ENCODE measurements around the gene TASOR2. TPM values are rescaled to one million over a fixed set of nuclear protein-coding genes. Genes with fewer than 3 reads are reported as not detected.

Gene TASOR2
- 59.6 and 67.0 TPM in 2 replicates for total RNA-seq
- long read RNA-seq, partial matches to known transcripts: 27 of 30 reads
- long read RNA-seq, other reads (novel, unspliced or antisense): 3 of 30 reads

GRCh38 chr10:5684318-5684970, at the start of gene TASOR2:
TASOR2 (plus strand) TSS chr10:5684838; CDS start chr10:5720643, 35,805 bp downstream.
- H3K27ac Mint-ChIP-seq (ENCODE audit: unreplicated experiment): peak within 1 kb of the TSS; percentile 93
- peaks cover 14% of the 10 kb centered on the region for H3K27me3 Mint-ChIP-seq (ENCODE audit: unreplicated experiment)
- TF ChIP-seq CTCF (IDR thresholded peaks at IDR 0.05): no peak
- no peaks in the 10 kb centered on the region for H3K9me3 Mint-ChIP-seq (ENCODE audit: unreplicated experiment)
- no peaks in the 10 kb centered on the region for H3K36me3 Mint-ChIP-seq (ENCODE audit: unreplicated experiment)
- H3K4me1 Mint-ChIP-seq (ENCODE audit: unreplicated experiment): peaks cover 24% of the 10 kb centered on the region
- peak within 1 kb of the TSS; percentile 95 for H3K4me3 Mint-ChIP-seq (ENCODE audit: unreplicated experiment)
- DNase-seq (ENCODE audit: extremely low spot score, unreplicated experiment): peak; percentile 99

GRCh38 chr10:5634918-5635317, 49.7 kb upstream of the TASOR2 start:
- H3K9me3 Mint-ChIP-seq (ENCODE audit: unreplicated experiment): no peaks in the 10 kb centered on the region
- no peak for DNase-seq (ENCODE audit: extremely low spot score, unreplicated experiment)
- TF ChIP-seq CTCF (IDR thresholded peaks at IDR 0.05): no peak
- no peaks in the 10 kb centered on the region for H3K27me3 Mint-ChIP-seq (ENCODE audit: unreplicated experiment)
- H3K27ac Mint-ChIP-seq (ENCODE audit: unreplicated experiment): no peak overlapping the region
- no peak overlapping the region for H3K4me3 Mint-ChIP-seq (ENCODE audit: unreplicated experiment)
- H3K4me1 Mint-ChIP-seq (ENCODE audit: unreplicated experiment): no peaks in the 10 kb centered on the region
- peaks cover 6% of the 10 kb centered on the region for H3K36me3 Mint-ChIP-seq (ENCODE audit: unreplicated experiment)

DNA sequence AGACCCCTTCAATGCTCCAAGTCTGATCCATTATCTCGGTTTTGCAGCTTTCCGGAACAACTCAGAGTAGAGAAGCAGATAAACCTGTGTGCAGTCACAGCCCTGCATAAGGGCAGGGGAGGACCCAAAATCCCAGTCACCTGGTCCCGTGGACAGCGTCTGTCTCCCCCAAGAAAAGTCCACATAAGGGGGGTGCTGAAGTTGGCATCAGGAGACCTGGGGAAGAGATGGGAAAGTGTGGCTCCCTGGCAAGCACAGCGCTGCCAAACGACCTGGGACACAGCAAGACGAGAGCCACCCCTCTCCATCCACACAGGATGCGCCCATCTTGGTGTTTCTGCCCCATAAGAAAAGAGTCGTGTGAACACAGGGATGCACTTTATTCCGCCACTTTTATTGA, 46.1 kb upstream of the TASOR2 start:
- Mint-ChIP-seq H3K27me3 (ENCODE audit: unreplicated experiment) (no peaks in the 10 kb centered on the region), H3K36me3 (ENCODE audit: unreplicated experiment) (peaks cover 25% of the 10 kb centered on the region), H3K4me1 (ENCODE audit: unreplicated experiment) (peaks cover 2% of the 10 kb centered on the region), H3K27ac (ENCODE audit: unreplicated experiment) (no peak overlapping the region), H3K9me3 (ENCODE audit: unreplicated experiment) (no peaks in the 10 kb centered on the region), H3K4me3 (ENCODE audit: unreplicated experiment) (no peak overlapping the region)
- no peak for DNase-seq (ENCODE audit: extremely low spot score, unreplicated experiment)
- TF ChIP-seq CTCF (IDR thresholded peaks at IDR 0.05): no peak

DNA sequence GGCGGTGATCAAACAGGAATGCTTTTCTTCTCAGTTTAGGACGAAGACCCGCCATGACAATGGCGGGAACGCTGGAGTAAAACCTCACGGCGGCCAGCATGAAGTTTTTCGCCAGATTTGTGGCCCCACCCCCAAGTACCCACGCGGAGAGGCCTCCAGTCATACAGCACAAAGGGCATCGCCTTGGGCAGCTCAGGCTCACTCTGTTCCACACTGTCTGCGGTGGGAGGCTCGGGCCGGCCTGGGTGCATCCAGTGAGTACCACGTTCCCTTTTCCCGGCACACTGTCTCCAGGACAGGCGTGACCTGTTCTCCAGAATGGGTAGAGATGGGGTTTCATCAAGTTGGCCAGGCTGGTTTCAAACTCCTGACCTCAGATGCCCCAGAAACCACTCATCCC, 45.6 kb upstream of the TASOR2 start:
- H3K27me3 Mint-ChIP-seq (ENCODE audit: unreplicated experiment): no peaks in the 10 kb centered on the region
- H3K4me3 Mint-ChIP-seq (ENCODE audit: unreplicated experiment): no peak overlapping the region
- DNase-seq (ENCODE audit: extremely low spot score, unreplicated experiment): no peak
- H3K27ac Mint-ChIP-seq (ENCODE audit: unreplicated experiment): no peak overlapping the region
- H3K9me3 Mint-ChIP-seq (ENCODE audit: unreplicated experiment): no peaks in the 10 kb centered on the region
- H3K36me3 Mint-ChIP-seq (ENCODE audit: unreplicated experiment): peaks cover 31% of the 10 kb centered on the region
- peaks cover 4% of the 10 kb centered on the region for H3K4me1 Mint-ChIP-seq (ENCODE audit: unreplicated experiment)
- TF ChIP-seq CTCF (IDR thresholded peaks at IDR 0.05): no peak

GRCh38 chr10:5640036-5640435, 44.6 kb upstream of the TASOR2 start:
- peaks cover 4% of the 10 kb centered on the region for H3K4me1 Mint-ChIP-seq (ENCODE audit: unreplicated experiment)
- H3K36me3 Mint-ChIP-seq (ENCODE audit: unreplicated experiment): peaks cover 33% of the 10 kb centered on the region
- H3K9me3 Mint-ChIP-seq (ENCODE audit: unreplicated experiment): no peaks in the 10 kb centered on the region
- no peak overlapping the region for H3K4me3 Mint-ChIP-seq (ENCODE audit: unreplicated experiment)
- H3K27ac Mint-ChIP-seq (ENCODE audit: unreplicated experiment): no peak overlapping the region
- no peak for DNase-seq (ENCODE audit: extremely low spot score, unreplicated experiment)
- H3K27me3 Mint-ChIP-seq (ENCODE audit: unreplicated experiment): no peaks in the 10 kb centered on the region
- no peak for TF ChIP-seq CTCF (IDR thresholded peaks at IDR 0.05)

Measured in osteocyte (in vitro differentiated cells).